Panc1 (cell line): ENCODE results near the gene IGFBP6. TPM values are rescaled to one million over a fixed set of nuclear protein-coding genes. Genes with fewer than 3 reads are reported as not detected.

Source experiments
- ATAC-seq: fragments of 200-7000 bp; cut with Tn5 transposase; 2 replicates; pipeline ENCODE4 v1.9.1; 2020; ENCODE audit warnings: mild to moderate bottlenecking, moderate library complexity
- BruUV-seq: library from RNA; stranded (reverse); fragments of 400-500 nt; replicated peaks from 2 replicates; lab custom pipeline; 2021; lab: Mats Ljungman, UMichigan
- CTCF ChIA-PET: fragments of 300-600 bp; sonication (Branson Sonifier 250); formaldehyde crosslinking; loops from one replicate; lab custom pipeline; 2022; ENCODE audit warnings: antibody characterized with exemption; lab: Charles Lee
- POLR2A ChIA-PET: fragments of 300-600 bp; sonication (Branson Sonifier 250); formaldehyde crosslinking; loops from one replicate; lab custom pipeline; 2022; ENCODE audit warnings: antibody characterized with exemption; lab: Charles Lee
- DNase-seq: peaks from one replicate; pipeline ENCODE4 v3.0.0-alpha.2; 2010; ENCODE audit warnings: low read depth, low spot score
- H3K27ac ChIP-seq: 2 replicates; pipeline ENCODE4 v1.5.1; 2011; ENCODE audit warnings: mild to moderate bottlenecking, low read length, inconsistent platforms
- H3K27me3 ChIP-seq: fragments of 200-500 bp; sonication (Bioruptor generic); 2 replicates; pipeline ENCODE4 v1.6.0; 2014; ENCODE audit warnings: low read length, inconsistent platforms; ENCODE audit not compliant: control insufficient read depth, insufficient read depth
- H3K36me3 ChIP-seq: fragments of 200-500 bp; sonication (Bioruptor generic); 2 replicates; pipeline ENCODE4 v1.5.1; 2014; ENCODE audit warnings: inconsistent platforms, mild to moderate bottlenecking, low read length, moderate library complexity; ENCODE audit not compliant: control insufficient read depth, insufficient read depth
- H3K4me1 ChIP-seq: 2 replicates; pipeline ENCODE4 v1.5.1; 2011; ENCODE audit warnings: inconsistent platforms, mild to moderate bottlenecking, low read length, moderate library complexity; ENCODE audit not compliant: control insufficient read depth, insufficient read depth
- H3K4me3 ChIP-seq, 2 experiments: 2 replicates each; pipeline ENCODE4 v1.5.1; 2011 to 2012; ENCODE audit warnings: low read depth in 2 of 2, low read length in 2 of 2, mild to moderate bottlenecking in 2 of 2, inconsistent platforms in 1 of 2, moderate library complexity in 1 of 2
- H3K9me3 ChIP-seq: fragments of 200-500 bp; sonication (Bioruptor generic); 2 replicates; pipeline ENCODE4 v1.5.1; 2014; ENCODE audit warnings: low read depth, mild to moderate bottlenecking, inconsistent platforms, low read length, moderate library complexity; ENCODE audit not compliant: control insufficient read depth, insufficient read depth
- POLR2AphosphoS5 ChIP-seq: IDR thresholded peaks from 2 replicates; pipeline ENCODE4 v1.6.1; 2012; ENCODE audit warnings: mild to moderate bottlenecking, low read depth, low read length, moderate library complexity
- SIN3A ChIP-seq: IDR thresholded peaks from 2 replicates; pipeline ENCODE4 v1.6.1; 2012; ENCODE audit warnings: low read depth, mild to moderate bottlenecking, low read length, moderate library complexity, borderline replicate concordance; ENCODE audit not compliant: insufficient read depth
- TCF7L2 ChIP-seq: IDR thresholded peaks from 2 replicates; pipeline ENCODE4 v1.6.1; 2011; ENCODE audit warnings: mild to moderate bottlenecking, low read depth, low read length, inconsistent platforms
- in situ Hi-C: cut with HindIII; loops from 2 replicates; pipeline ENCODE4 v1.10.0; 2016; ENCODE audit warnings: low sequenced_read_pairs, low pct_unique_long_range_greater_than_20kb
- intact Hi-C: fragments of 100-400 bp; cut with micrococcal nuclease; formaldehyde crosslinking; loops from one replicate; pipeline ENCODE4 v1.10.0; 2022; ENCODE audit not compliant: unreplicated experiment
- total RNA-seq: library from RNA; stranded (reverse); gene quantifications from one replicate; pipeline ENCODE4 v1.2.1, GENCODE V29; 2021; ENCODE audit not compliant: unreplicated experiment
- TF ChIP-seq, protein P1 (sequence below): fragments of 450-650 bp; IDR thresholded peaks from 2 replicates; pipeline ENCODE4 v1.5.1; 2017; ENCODE audit warnings: mild to moderate bottlenecking
- TF ChIP-seq, protein P2 (sequence below), 2 experiments: IDR thresholded peaks; 2 replicates each; pipeline ENCODE4 v1.6.1; 2011 to 2012; ENCODE audit warnings: low read depth in 2 of 2, control low read depth in 1 of 2, low read length in 1 of 2, mild to moderate bottlenecking in 1 of 2, moderate library complexity in 1 of 2; ENCODE audit not compliant: insufficient read depth in 1 of 2

The IGFBP6 gene
- total RNA-seq, 1 experiment from 2014 or later: 4.7 TPM

DNA sequence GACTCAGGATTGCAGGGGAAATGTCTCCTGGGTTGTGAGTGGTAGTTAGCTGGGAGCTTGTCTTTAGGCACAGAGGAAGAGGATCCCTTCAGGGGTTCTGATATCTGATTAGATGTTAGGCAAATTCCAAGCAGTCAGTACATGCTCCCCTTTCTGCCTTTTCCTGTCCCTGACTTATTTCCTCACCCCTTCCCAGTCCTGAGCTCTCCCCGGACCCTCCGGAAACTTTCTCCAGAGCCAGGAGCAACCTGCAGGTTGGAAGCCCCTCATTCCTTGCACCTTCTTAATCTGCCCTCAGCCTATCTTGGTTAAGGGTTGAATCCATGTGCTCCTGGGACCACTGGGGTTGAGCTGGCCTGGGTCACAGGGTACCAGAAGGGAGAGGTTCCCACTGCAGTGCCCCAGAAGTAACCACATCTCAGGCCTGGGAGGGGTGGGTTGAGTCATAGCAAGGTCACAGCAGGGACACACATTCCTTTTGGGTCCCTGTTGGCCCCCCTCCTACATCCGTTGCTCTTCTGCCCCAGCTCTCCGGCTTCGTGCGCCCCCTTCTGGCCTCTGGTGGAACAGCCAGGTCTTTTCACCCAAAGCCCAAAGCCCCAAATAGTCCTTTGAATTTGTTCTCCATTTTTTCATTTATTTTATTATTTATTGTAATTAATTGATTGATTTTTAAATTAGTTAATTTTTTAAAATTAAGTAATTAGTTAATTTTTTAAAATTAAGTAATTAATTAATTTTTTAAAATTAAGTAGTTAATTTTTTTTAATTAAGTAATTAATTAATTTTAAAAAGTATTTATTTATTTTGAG lies 1.8 kb downstream of the IGFBP6 start:
- H3K27ac ChIP-seq: no peak overlapping the region
- DNase-seq: peak; percentile 70
- no peaks in the 10 kb centered on the region for H3K27me3 ChIP-seq
- H3K9me3 ChIP-seq: no peaks in the 10 kb centered on the region
- H3K36me3 ChIP-seq: no peaks in the 10 kb centered on the region
- no peak for TF ChIP-seq POLR2AphosphoS5
- TF ChIP-seq, protein P1, sequence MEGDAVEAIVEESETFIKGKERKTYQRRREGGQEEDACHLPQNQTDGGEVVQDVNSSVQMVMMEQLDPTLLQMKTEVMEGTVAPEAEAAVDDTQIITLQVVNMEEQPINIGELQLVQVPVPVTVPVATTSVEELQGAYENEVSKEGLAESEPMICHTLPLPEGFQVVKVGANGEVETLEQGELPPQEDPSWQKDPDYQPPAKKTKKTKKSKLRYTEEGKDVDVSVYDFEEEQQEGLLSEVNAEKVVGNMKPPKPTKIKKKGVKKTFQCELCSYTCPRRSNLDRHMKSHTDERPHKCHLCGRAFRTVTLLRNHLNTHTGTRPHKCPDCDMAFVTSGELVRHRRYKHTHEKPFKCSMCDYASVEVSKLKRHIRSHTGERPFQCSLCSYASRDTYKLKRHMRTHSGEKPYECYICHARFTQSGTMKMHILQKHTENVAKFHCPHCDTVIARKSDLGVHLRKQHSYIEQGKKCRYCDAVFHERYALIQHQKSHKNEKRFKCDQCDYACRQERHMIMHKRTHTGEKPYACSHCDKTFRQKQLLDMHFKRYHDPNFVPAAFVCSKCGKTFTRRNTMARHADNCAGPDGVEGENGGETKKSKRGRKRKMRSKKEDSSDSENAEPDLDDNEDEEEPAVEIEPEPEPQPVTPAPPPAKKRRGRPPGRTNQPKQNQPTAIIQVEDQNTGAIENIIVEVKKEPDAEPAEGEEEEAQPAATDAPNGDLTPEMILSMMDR: peak; percentile 98
- TF ChIP-seq, protein P2, sequence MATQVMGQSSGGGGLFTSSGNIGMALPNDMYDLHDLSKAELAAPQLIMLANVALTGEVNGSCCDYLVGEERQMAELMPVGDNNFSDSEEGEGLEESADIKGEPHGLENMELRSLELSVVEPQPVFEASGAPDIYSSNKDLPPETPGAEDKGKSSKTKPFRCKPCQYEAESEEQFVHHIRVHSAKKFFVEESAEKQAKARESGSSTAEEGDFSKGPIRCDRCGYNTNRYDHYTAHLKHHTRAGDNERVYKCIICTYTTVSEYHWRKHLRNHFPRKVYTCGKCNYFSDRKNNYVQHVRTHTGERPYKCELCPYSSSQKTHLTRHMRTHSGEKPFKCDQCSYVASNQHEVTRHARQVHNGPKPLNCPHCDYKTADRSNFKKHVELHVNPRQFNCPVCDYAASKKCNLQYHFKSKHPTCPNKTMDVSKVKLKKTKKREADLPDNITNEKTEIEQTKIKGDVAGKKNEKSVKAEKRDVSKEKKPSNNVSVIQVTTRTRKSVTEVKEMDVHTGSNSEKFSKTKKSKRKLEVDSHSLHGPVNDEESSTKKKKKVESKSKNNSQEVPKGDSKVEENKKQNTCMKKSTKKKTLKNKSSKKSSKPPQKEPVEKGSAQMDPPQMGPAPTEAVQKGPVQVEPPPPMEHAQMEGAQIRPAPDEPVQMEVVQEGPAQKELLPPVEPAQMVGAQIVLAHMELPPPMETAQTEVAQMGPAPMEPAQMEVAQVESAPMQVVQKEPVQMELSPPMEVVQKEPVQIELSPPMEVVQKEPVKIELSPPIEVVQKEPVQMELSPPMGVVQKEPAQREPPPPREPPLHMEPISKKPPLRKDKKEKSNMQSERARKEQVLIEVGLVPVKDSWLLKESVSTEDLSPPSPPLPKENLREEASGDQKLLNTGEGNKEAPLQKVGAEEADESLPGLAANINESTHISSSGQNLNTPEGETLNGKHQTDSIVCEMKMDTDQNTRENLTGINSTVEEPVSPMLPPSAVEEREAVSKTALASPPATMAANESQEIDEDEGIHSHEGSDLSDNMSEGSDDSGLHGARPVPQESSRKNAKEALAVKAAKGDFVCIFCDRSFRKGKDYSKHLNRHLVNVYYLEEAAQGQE (IDR thresholded peaks at IDR 0.05; ENCODE audit: insufficient read depth in 1 of 2, low read depth in 2 of 2, low read length in 1 of 2): no peak
- peak overlapping the region in 1 of 2 experiments; percentile 52; a peak in 1 of 4 replicates for H3K4me3 ChIP-seq
- no TSS peak for BruUV-seq
- CTCF ChIA-PET: interaction anchor here (0.6 to 4.5 kb wide), 6 partner anchors 28 to 99 kb away, joined by 3 to 43 read pairs (median 4); no protein-coding TSS in a partner anchor
- POLR2A ChIA-PET: interaction anchor here (0.7 kb wide), 1 partner anchor 89 kb away, joined by 4 read pairs; no protein-coding TSS in a partner anchor
- peaks cover 17% of the 10 kb centered on the region for H3K4me1 ChIP-seq
- in situ Hi-C loops (no loop called here), intact Hi-C loops (loop anchor here (1.0 kb wide), 1 partner anchor 34 kb away; no protein-coding TSS in a partner anchor)
- ATAC-seq: peak; percentile 64

DNA sequence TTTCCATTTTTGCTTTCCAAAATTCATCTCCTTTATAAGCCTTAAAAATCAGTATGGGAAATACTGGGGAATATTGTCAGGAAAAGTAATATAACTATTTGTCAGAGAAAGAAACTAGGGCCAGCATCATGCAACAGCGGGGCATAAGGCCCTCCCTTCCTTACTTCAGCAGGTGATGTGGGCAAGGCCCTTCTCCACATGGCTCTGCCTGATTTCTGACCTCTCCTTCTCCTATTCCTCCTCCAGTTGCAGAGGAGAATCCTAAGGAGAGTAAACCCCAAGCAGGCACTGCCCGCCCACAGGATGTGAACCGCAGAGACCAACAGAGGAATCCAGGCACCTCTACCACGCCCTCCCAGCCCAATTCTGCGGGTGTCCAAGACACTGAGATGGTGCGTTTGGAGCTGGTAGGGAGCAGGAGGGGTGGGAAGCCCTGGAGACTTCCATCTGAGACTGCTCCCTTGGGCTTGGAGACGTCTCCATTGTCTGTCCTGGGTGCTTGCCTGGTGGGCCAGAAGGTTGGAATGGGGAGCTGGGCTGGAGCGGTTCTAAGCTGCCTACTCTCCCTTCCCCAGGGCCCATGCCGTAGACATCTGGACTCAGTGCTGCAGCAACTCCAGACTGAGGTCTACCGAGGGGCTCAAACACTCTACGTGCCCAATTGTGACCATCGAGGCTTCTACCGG lies 3.1 kb downstream of the IGFBP6 start:
- Histone ChIP-seq H3K4me3 (no peak overlapping the region), H3K27ac (no peak overlapping the region), H3K4me1 (peaks cover 17% of the 10 kb centered on the region), H3K36me3 (no peaks in the 10 kb centered on the region), H3K9me3 (no peaks in the 10 kb centered on the region), H3K27me3 (no peaks in the 10 kb centered on the region)
- intact Hi-C loops (no loop called here), in situ Hi-C loops (no loop called here)
- ChIA-PET POLR2A (interaction anchor here (0.6 kb wide), 2 partner anchors 21 to 34 kb away, joined by 3 to 9 read pairs; no protein-coding TSS in a partner anchor), CTCF (interaction anchor here (4.5 kb wide), 1 partner anchor 34 kb away, joined by 43 read pairs; no protein-coding TSS in a partner anchor)
- no TSS peak for BruUV-seq
- no peak for TF ChIP-seq TCF7L2
- no peak for TF ChIP-seq SIN3A
- TF ChIP-seq POLR2AphosphoS5: no peak
- TF ChIP-seq, protein P1: no peak
- TF ChIP-seq, protein P2 (IDR thresholded peaks at IDR 0.05; ENCODE audit: insufficient read depth in 1 of 2, low read depth in 2 of 2, low read length in 1 of 2): no peak
- ATAC-seq (no peak), DNase-seq (no peak)
